ENCODE results near the gene SMAD4.
"Not testable (repeated sequence)": the region's sequence is repeated elsewhere in the genome, so short reads cannot be mapped to it uniquely, and the experiment has no call there.

SMAD4 gene

GRCh38 chr18:51107598-51108305, 77.7 kb downstream of the SMAD4 start:
- Histone ChIP-seq H4K20me1 (ENCODE audit: insufficient read depth) (no peaks in the 10 kb centered on the region), H3K4me3 (IDR thresholded peaks at IDR 0.05; ENCODE audit: insufficient read depth, low read depth, low read length) (no peak overlapping the region), H3K27ac (no peak overlapping the region), H3K9ac (no peak overlapping the region), H3K27me3 (ENCODE audit: insufficient read depth, low read depth) (no peaks in the 10 kb centered on the region), H3K36me3 (ENCODE audit: insufficient read depth) (no peaks in the 10 kb centered on the region), H2AFZ (ENCODE audit: low read depth) (no peak overlapping the region), H3K79me2 (ENCODE audit: insufficient read depth, low read depth) (no peaks in the 10 kb centered on the region), H3K4me2 (no peak overlapping the region), H3K4me1 (ENCODE audit: low read depth, poor library complexity, severe bottlenecking) (peaks cover 4% of the 10 kb centered on the region)
- TF ChIP-seq CTCF (conservative IDR thresholded peaks at IDR 0.05; ENCODE audit: low read depth, low read length): no peak

- Histone ChIP-seq H3K4me2 (no peak overlapping the region), H3K4me3 (IDR thresholded peaks at IDR 0.05; ENCODE audit: insufficient read depth, low read depth, low read length) (no peak overlapping the region), H3K9ac (no peak overlapping the region), H3K27me3 (ENCODE audit: insufficient read depth, low read depth) (no peaks in the 10 kb centered on the region), H3K4me1 (ENCODE audit: low read depth, poor library complexity, severe bottlenecking) (peaks cover 4% of the 10 kb centered on the region), H3K36me3 (ENCODE audit: insufficient read depth) (no peaks in the 10 kb centered on the region), H3K79me2 (ENCODE audit: insufficient read depth, low read depth) (no peaks in the 10 kb centered on the region), H3K27ac (no peak overlapping the region), H4K20me1 (ENCODE audit: insufficient read depth) (no peaks in the 10 kb centered on the region), H2AFZ (ENCODE audit: low read depth) (no peak overlapping the region)
- no peak for TF ChIP-seq CTCF (conservative IDR thresholded peaks at IDR 0.05; ENCODE audit: low read depth, low read length)
These were observed 78.3 kb downstream of the SMAD4 start for GRCh38 chr18:51108330-51108729.

GRCh38 chr18:51110073-51110797, 80.2 kb downstream of the SMAD4 start:
- H3K79me2 ChIP-seq (ENCODE audit: insufficient read depth, low read depth): no peaks in the 10 kb centered on the region
- peak overlapping the region; percentile 60 for H2AFZ ChIP-seq (ENCODE audit: low read depth)
- no peak overlapping the region for H3K9ac ChIP-seq
- H3K4me1 ChIP-seq (ENCODE audit: low read depth, poor library complexity, severe bottlenecking): peaks cover 4% of the 10 kb centered on the region
- H3K4me2 ChIP-seq: peak overlapping the region; percentile 33
- TF ChIP-seq CTCF (conservative IDR thresholded peaks at IDR 0.05; ENCODE audit: low read depth, low read length): peak; percentile 91
- H3K4me3 ChIP-seq (IDR thresholded peaks at IDR 0.05; ENCODE audit: insufficient read depth, low read depth, low read length): no peak overlapping the region
- H3K27me3 ChIP-seq (ENCODE audit: insufficient read depth, low read depth): no peaks in the 10 kb centered on the region
- H3K36me3 ChIP-seq (ENCODE audit: insufficient read depth): no peaks in the 10 kb centered on the region
- H3K27ac ChIP-seq: no peak overlapping the region
- H4K20me1 ChIP-seq (ENCODE audit: insufficient read depth): no peaks in the 10 kb centered on the region

- H3K4me3 ChIP-seq (IDR thresholded peaks at IDR 0.05; ENCODE audit: insufficient read depth, low read depth, low read length); H3K79me2 ChIP-seq (ENCODE audit: insufficient read depth, low read depth); H3K36me3 ChIP-seq (ENCODE audit: insufficient read depth); H3K27me3 ChIP-seq (ENCODE audit: insufficient read depth, low read depth); H4K20me1 ChIP-seq (ENCODE audit: insufficient read depth); H3K9ac ChIP-seq; H3K4me1 ChIP-seq (ENCODE audit: low read depth, poor library complexity, severe bottlenecking); H2AFZ ChIP-seq (ENCODE audit: low read depth); H3K27ac ChIP-seq; H3K4me2 ChIP-seq: not testable (repeated sequence)
These were observed 81.8 kb downstream of the SMAD4 start for GRCh38 chr18:51111633-51112355.

GRCh38 chr18:51116996-51117395, 87.0 kb downstream of the SMAD4 start:
- H2AFZ ChIP-seq (ENCODE audit: low read depth); H4K20me1 ChIP-seq (ENCODE audit: insufficient read depth); H3K4me1 ChIP-seq (ENCODE audit: low read depth, poor library complexity, severe bottlenecking); H3K9ac ChIP-seq; H3K79me2 ChIP-seq (ENCODE audit: insufficient read depth, low read depth); H3K27me3 ChIP-seq (ENCODE audit: insufficient read depth, low read depth); H3K4me2 ChIP-seq; H3K4me3 ChIP-seq (IDR thresholded peaks at IDR 0.05; ENCODE audit: insufficient read depth, low read depth, low read length); H3K36me3 ChIP-seq (ENCODE audit: insufficient read depth); H3K27ac ChIP-seq: not testable (repeated sequence)

- H3K27ac ChIP-seq; H3K4me1 ChIP-seq (ENCODE audit: low read depth, poor library complexity, severe bottlenecking); H3K79me2 ChIP-seq (ENCODE audit: insufficient read depth, low read depth); H3K9ac ChIP-seq; H3K4me3 ChIP-seq (IDR thresholded peaks at IDR 0.05; ENCODE audit: insufficient read depth, low read depth, low read length); H2AFZ ChIP-seq (ENCODE audit: low read depth); H3K36me3 ChIP-seq (ENCODE audit: insufficient read depth); H4K20me1 ChIP-seq (ENCODE audit: insufficient read depth); H3K4me2 ChIP-seq; H3K27me3 ChIP-seq (ENCODE audit: insufficient read depth, low read depth): not testable (repeated sequence)
These were observed 89.5 kb downstream of the SMAD4 start for GRCh38 chr18:51119561-51119960.

GRCh38 chr18:51119976-51120375, 90.0 kb downstream of the SMAD4 start:
- not testable (repeated sequence) for H3K79me2 ChIP-seq (ENCODE audit: insufficient read depth, low read depth); H2AFZ ChIP-seq (ENCODE audit: low read depth); H3K9ac ChIP-seq; H3K4me3 ChIP-seq (IDR thresholded peaks at IDR 0.05; ENCODE audit: insufficient read depth, low read depth, low read length); H3K27ac ChIP-seq; H3K36me3 ChIP-seq (ENCODE audit: insufficient read depth); H3K27me3 ChIP-seq (ENCODE audit: insufficient read depth, low read depth); H3K4me2 ChIP-seq; H4K20me1 ChIP-seq (ENCODE audit: insufficient read depth); H3K4me1 ChIP-seq (ENCODE audit: low read depth, poor library complexity, severe bottlenecking)
